Muscle of leg (tissue), 9 donors: Measurements from ENCODE around the gene MSS51. TPM values are rescaled to one million over a fixed set of nuclear protein-coding genes. Genes with fewer than 3 reads are reported as not detected.

Experiments used
- polyA plus RNA-seq, 8 donors: library from polyadenylated mRNA; unstranded; fragments of 120-200 nt; gene quantifications; one replicate each; pipeline versions ENCODE4 v1.2.1 to v1.2.3, GENCODE V29; 2013; ENCODE audit warnings: inconsistent platforms in 1 of 8, low replicate concordance in 1 of 8; ENCODE audit not compliant: insufficient read length in 8 of 8, insufficient read depth in 1 of 8
- total RNA-seq: library from RNA; stranded (reverse); fragments of 120-200 nt; gene quantifications from one replicate; pipeline ENCODE4 v1.2.4, GENCODE V29; 2013

MSS51 gene
- total and polyA plus RNA-seq, 9 donors = 8.1 to 35.2 (median 25.2) TPM

Other genes starting within 250 kb of the MSS51 start
- gene DNAJC9, start 186.3 kb downstream of the MSS51 start, total RNA-seq = 25.4 TPM
- gene DNAJC9, start 186.3 kb downstream of the MSS51 start, polyA plus RNA-seq = 10 to 100 TPM; 18.9 to 27.4 (median 21.6) TPM
- 51.2 TPM for gene MRPS16, start 180.9 kb downstream of the MSS51 start, total RNA-seq
- 10 to 100 TPM; 64.2 to 80.1 (median 69.7) TPM for gene MRPS16, start 180.9 kb downstream of the MSS51 start, polyA plus RNA-seq
- 1.3 TPM for gene CFAP70, start 74.7 kb downstream of the MSS51 start, total RNA-seq
- gene CFAP70, start 74.7 kb downstream of the MSS51 start, polyA plus RNA-seq = 1 to 10 TPM in 6 of 8 donors, under 1 TPM in 2; 0.77 to 2.6 (median 1.4) TPM
- 53.3 TPM for gene ANXA7, start 19.5 kb downstream of the MSS51 start, total RNA-seq
- gene ANXA7, start 19.5 kb downstream of the MSS51 start, polyA plus RNA-seq = 10 to 100 TPM; 50.0 to 59.5 (median 55.2) TPM
- gene PPP3CB, start 62.5 kb upstream of the MSS51 start, total RNA-seq = 72.0 TPM
- 100 to 1,000 TPM; 119 to 163 (median 129) TPM for gene PPP3CB, start 62.5 kb upstream of the MSS51 start, polyA plus RNA-seq
- 14.1 TPM for gene USP54, start 157.8 kb upstream of the MSS51 start, total RNA-seq
- 10 to 100 TPM; 13.6 to 18.6 (median 17.0) TPM for gene USP54, start 157.8 kb upstream of the MSS51 start, polyA plus RNA-seq
- 552 TPM for gene MYOZ1, start 207.9 kb upstream of the MSS51 start, total RNA-seq
- gene MYOZ1, start 207.9 kb upstream of the MSS51 start, polyA plus RNA-seq = 100 to 1,000 TPM; 201 to 638 (median 487) TPM
- gene SYNPO2L, start 222.5 kb upstream of the MSS51 start, total RNA-seq = 35.6 TPM
- 100 to 1,000 TPM; 136 to 224 (median 185) TPM for gene SYNPO2L, start 222.5 kb upstream of the MSS51 start, polyA plus RNA-seq